Smooth muscle cell of bladder (primary cell): ENCODE results near the gene PCGF6. TPM values are rescaled to one million over a fixed set of nuclear protein-coding genes. Genes with fewer than 3 reads are reported as not detected.

Source experiments
- total RNA-seq: library from RNA; depleted of rRNA; stranded (reverse); fragments of >200 nt; gene quantifications from 2 replicates; pipeline ENCODE4 v1.2.3, GENCODE V29; 2014

The PCGF6 gene
- total RNA-seq: 10.0 and 13.5 TPM in 2 replicates

DNA sequence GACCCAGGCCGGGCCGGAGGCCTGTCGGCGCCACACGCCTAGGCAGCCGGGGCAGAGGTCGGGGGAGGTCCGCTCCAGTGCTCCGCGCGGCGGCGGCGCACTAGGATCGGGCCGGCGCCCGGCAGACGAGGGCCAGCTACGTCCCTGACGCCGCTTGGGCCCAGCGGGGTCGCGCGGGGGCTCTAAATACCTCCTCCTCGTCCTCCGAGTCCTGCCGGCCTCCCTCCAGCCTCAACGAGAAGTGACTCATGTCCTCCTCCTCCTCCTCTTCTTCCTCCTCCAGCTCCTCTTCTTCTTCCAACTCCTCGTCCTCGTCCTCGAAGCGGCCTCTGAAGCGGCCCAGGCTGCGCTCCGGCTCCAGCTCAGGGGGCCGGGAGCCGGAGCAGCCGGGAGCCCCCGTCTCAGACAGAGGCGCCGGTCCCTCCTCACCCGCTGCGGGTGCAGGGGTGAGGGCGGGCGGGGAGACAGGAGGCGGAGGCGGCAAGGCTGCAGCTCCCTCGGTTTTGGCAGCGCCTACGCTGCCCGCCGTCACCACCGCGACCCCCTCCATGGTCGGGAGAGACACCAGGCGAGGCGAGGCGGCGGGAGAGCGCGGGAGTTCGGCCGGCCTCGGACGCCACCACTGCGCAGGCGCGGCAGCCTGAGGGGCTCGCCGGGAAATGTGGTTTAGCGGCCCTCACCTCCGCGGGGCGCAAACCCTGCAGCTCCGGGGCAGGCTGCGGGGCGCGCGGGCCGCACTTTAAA is at the start of gene PCGF6:
Gene PCGF6, minus strand, starts transcription at position 624 of the 744 bp plus-strand sequence. Its CDS starts 74 bp downstream, at position 550.

GRCh38 chr10:103396067-103396788 is 45.3 kb upstream of the PCGF6 start, which contains the start of the genes ATP5MK and PDCD11:
Gene ATP5MK, minus strand, starts transcription at chr10:103396475. Its CDS starts 4,018 bp downstream, at chr10:103392457.
Gene PDCD11, plus strand, starts transcription at chr10:103396626. Its CDS starts 1,801 bp downstream, at chr10:103398427.

DNA sequence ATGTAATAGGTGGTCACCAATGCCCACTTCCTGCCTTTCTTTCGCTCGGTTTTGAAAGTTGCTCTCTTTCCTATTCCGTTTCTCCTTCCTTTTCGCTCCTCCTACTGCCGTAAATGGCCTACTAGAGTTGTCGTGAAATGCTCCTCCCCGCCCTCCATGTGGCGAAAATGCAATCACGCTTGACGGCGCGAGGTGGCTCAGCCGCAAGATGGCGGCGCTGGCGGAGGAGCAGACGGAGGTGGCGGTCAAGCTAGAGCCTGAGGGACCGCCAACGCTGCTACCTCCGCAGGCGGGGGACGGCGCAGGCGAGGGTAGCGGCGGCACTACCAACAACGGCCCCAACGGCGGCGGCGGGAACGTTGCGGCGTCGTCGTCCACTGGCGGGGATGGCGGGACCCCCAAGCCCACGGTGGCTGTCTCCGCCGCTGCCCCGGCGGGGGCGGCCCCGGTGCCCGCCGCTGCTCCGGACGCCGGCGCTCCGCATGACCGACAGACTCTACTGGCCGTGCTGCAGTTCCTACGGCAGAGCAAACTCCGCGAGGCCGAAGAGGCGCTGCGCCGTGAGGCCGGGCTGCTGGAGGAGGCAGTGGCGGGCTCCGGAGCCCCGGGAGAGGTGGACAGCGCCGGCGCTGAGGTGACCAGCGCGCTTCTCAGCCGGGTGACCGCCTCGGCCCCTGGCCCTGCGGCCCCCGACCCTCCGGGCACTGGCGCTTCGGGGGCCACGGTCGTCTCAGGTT is 17.0 kb upstream of the PCGF6 start, which contains the start of gene TAF5:
Gene TAF5, plus strand, starts transcription at position 195 of the 737 bp plus-strand sequence. Its CDS starts 14 bp downstream, at position 209.

GRCh38 chr10:103276896-103277712 is 73.8 kb downstream of the PCGF6 start, which contains the start of gene INA:
Gene INA, plus strand, starts transcription at chr10:103277138. Its CDS starts 74 bp downstream, at chr10:103277212.

Other genes with a start within 250 kb of the PCGF6 start
- 65.2 and 73.7 TPM in 2 replicates for gene NT5C2, start 157.9 kb downstream of the PCGF6 start, total RNA-seq
- under 0.01 TPM in 1 of 2 replicates, not detected in the other for gene RPEL1, start 105.3 kb downstream of the PCGF6 start, total RNA-seq
- gene INA, start 74.0 kb downstream of the PCGF6 start, total RNA-seq: 0.18 and 0.28 TPM in 2 replicates
- gene TAF5, start 16.8 kb upstream of the PCGF6 start, total RNA-seq: 2.4 and 3.2 TPM in 2 replicates
- 172 and 210 TPM in 2 replicates for gene ATP5MK, start 45.3 kb upstream of the PCGF6 start, total RNA-seq
- 25.6 and 28.8 TPM in 2 replicates for gene PDCD11, start 45.5 kb upstream of the PCGF6 start, total RNA-seq
- 15.5 and 21.0 TPM in 2 replicates for gene CALHM2, start 101.2 kb upstream of the PCGF6 start, total RNA-seq
- not detected in 2 replicates for gene CALHM1, start 107.8 kb upstream of the PCGF6 start, total RNA-seq
- gene CALHM3, start 128.1 kb upstream of the PCGF6 start, total RNA-seq: not detected in 2 replicates
- gene NEURL1, start 142.6 kb upstream of the PCGF6 start, total RNA-seq: 0.57 and 1.6 TPM in 2 replicates